PC-3 (cell line): Measurements from ENCODE around the gene LRPPRC. TPM values are rescaled to one million over a fixed set of nuclear protein-coding genes. Genes with fewer than 3 reads are reported as not detected.

ENCODE experiments used
- ATAC-seq: fragments of 200-7000 bp; cut with Tn5 transposase; 2 replicates; pipeline ENCODE4 v1.9.1; 2020; ENCODE audit warnings: mild to moderate bottlenecking, moderate library complexity
- BruUV-seq: library from RNA; stranded (reverse); fragments of 400-500 nt; replicated peaks from 2 replicates; lab custom pipeline; 2021; lab: Mats Ljungman, UMichigan
- CTCF ChIA-PET: fragments of 300-600 bp; sonication (Branson Sonifier 250); formaldehyde crosslinking; loops from one replicate; lab custom pipeline; 2022; ENCODE audit warnings: antibody characterized with exemption; lab: Charles Lee
- POLR2A ChIA-PET: fragments of 300-600 bp; sonication (Branson Sonifier 250); formaldehyde crosslinking; loops from one replicate; lab custom pipeline; 2022; ENCODE audit warnings: antibody characterized with exemption; ENCODE audit not compliant: unreplicated experiment; lab: Charles Lee
- DNase-seq: peaks from one replicate; pipeline ENCODE4 v3.0.0-alpha.2; 2015
- H2AFZ ChIP-seq: fragments of 300-600 bp; sonication (generic); 2 replicates; pipeline ENCODE4 v1.6.0; 2016; ENCODE audit warnings: antibody characterized with exemption, low read length
- H3F3A ChIP-seq: fragments of 300-600 bp; sonication (generic); one replicate; pipeline ENCODE4 v1.6.0; 2017; ENCODE audit warnings: antibody characterized with exemption, low read length, control low read depth, mild to moderate bottlenecking; ENCODE audit not compliant: unreplicated experiment
- H3K27ac ChIP-seq: fragments of 300-600 bp; sonication (generic); 2 replicates; pipeline ENCODE4 v1.5.1; 2016; ENCODE audit warnings: mild to moderate bottlenecking, low read length
- H3K27me3 ChIP-seq: fragments of 300-600 bp; sonication (generic); 2 replicates; pipeline ENCODE4 v1.6.1; 2016; ENCODE audit warnings: low read length, mixed read lengths
- H3K36me3 ChIP-seq: fragments of 300-600 bp; sonication (generic); 2 replicates; pipeline ENCODE4 v1.6.1; 2016; ENCODE audit warnings: low read depth, mixed run types, low read length, mixed read lengths
- H3K4me1 ChIP-seq: fragments of 300-600 bp; sonication (generic); 2 replicates; pipeline ENCODE4 v1.5.1; 2016; ENCODE audit warnings: low read length; ENCODE audit not compliant: insufficient read depth
- H3K4me2 ChIP-seq: fragments of 300-600 bp; sonication (generic); 2 replicates; pipeline ENCODE4 v1.6.0; 2016; ENCODE audit warnings: low read length
- H3K4me3 ChIP-seq: fragments of 300-600 bp; sonication (generic); 2 replicates; pipeline ENCODE4 v1.5.1; 2016; ENCODE audit warnings: mild to moderate bottlenecking, low read length, mixed read lengths
- H3K79me2 ChIP-seq: fragments of 300-600 bp; sonication (generic); 2 replicates; pipeline ENCODE4 v1.6.1; 2017; ENCODE audit warnings: low read length, mixed read lengths
- H3K9ac ChIP-seq: fragments of 300-600 bp; sonication (generic); 2 replicates; pipeline ENCODE4 v1.6.0; 2016; ENCODE audit warnings: mild to moderate bottlenecking, low read length
- H3K9me2 ChIP-seq: fragments of 300-600 bp; sonication (generic); replicated peaks from 2 replicates; pipeline ENCODE4 v1.6.1; 2016; ENCODE audit warnings: mixed run types, low read length, mixed read lengths
- H3K9me3 ChIP-seq: fragments of 300-600 bp; sonication (generic); 2 replicates; pipeline ENCODE4 v1.6.1; 2016; ENCODE audit warnings: low read length, mixed read lengths
- H4K20me1 ChIP-seq: fragments of 300-600 bp; sonication (generic); 2 replicates; pipeline ENCODE4 v1.6.1; 2016; ENCODE audit warnings: low read length, mixed read lengths
- EZH2 ChIP-seq: fragments of 300-600 bp; sonication (generic); IDR thresholded peaks from one replicate; pipeline ENCODE4 v1.6.1; 2017; ENCODE audit warnings: antibody characterized with exemption, mild to moderate bottlenecking, low read length; ENCODE audit not compliant: unreplicated experiment
- EZH2phosphoT487 ChIP-seq: fragments of 300-600 bp; sonication (generic); IDR thresholded peaks from 2 replicates; pipeline ENCODE4 v1.6.1; 2018; ENCODE audit warnings: mild to moderate bottlenecking, antibody characterized with exemption, low read length, borderline replicate concordance
- intact Hi-C: fragments of 100-400 bp; cut with micrococcal nuclease; formaldehyde crosslinking; loops from 2 replicates; pipeline ENCODE4 v1.9.0; 2023
- total RNA-seq: library from RNA; depleted of rRNA; stranded (reverse); fragments of >200 nt; gene quantifications from 2 replicates; pipeline ENCODE4 v1.2.3, GENCODE V29; 2014
- TF ChIP-seq, protein P1 (sequence below): fragments of 300-600 bp; sonication (generic); conservative IDR thresholded peaks from 2 replicates; pipeline ENCODE4 v1.5.1; 2017; ENCODE audit warnings: antibody characterized with exemption, low read depth, mild to moderate bottlenecking, low read length

LRPPRC gene
- total RNA-seq, 1 experiment from 2014 or later: 94.8 TPM

DNA sequence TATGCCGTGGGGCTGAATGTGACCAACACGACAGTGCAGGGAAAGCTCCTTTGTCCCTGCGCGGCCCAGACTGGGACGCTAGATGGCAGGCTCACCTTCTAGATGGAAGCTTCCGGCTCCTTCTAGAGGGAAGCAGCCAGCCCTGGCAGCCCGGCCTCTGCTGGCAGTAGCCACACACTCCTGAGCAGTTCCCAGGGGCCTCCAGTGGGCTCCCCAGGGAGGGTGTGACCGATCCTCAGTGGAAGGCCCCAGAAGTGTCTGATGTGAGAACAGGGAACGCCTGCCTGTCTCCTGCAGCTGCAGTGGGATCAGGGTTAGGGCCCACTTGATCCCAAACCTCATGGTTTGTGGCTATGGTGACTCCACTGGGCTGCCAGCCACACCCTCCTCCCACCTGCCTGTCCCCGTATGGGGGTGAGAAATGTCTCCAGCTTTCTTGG is 48.5 kb upstream of the LRPPRC start:
- Histone ChIP-seq H3K27ac (no peak overlapping the region), H3K4me2 (no peak overlapping the region), H2AFZ (peak overlapping the region; percentile 22), H3F3A (no peaks in the 10 kb centered on the region), H3K27me3 (0 out of 2 replicates have a peak, but pooled peaks cover 5% of the 10 kb centered on the region), H3K4me1 (no peaks in the 10 kb centered on the region), H3K36me3 (no peaks in the 10 kb centered on the region), H3K79me2 (no peaks in the 10 kb centered on the region), H3K9me3 (no peaks in the 10 kb centered on the region), H3K9me2 (no peaks in the 10 kb centered on the region), H3K4me3 (no peak overlapping the region), H3K9ac (no peak overlapping the region), H4K20me1 (no peaks in the 10 kb centered on the region)
- DNase-seq (peak; percentile 66), ATAC-seq (peak; percentile 95)
- TF ChIP-seq, protein P1, sequence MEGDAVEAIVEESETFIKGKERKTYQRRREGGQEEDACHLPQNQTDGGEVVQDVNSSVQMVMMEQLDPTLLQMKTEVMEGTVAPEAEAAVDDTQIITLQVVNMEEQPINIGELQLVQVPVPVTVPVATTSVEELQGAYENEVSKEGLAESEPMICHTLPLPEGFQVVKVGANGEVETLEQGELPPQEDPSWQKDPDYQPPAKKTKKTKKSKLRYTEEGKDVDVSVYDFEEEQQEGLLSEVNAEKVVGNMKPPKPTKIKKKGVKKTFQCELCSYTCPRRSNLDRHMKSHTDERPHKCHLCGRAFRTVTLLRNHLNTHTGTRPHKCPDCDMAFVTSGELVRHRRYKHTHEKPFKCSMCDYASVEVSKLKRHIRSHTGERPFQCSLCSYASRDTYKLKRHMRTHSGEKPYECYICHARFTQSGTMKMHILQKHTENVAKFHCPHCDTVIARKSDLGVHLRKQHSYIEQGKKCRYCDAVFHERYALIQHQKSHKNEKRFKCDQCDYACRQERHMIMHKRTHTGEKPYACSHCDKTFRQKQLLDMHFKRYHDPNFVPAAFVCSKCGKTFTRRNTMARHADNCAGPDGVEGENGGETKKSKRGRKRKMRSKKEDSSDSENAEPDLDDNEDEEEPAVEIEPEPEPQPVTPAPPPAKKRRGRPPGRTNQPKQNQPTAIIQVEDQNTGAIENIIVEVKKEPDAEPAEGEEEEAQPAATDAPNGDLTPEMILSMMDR: peak; percentile 52
- no peak for TF ChIP-seq EZH2phosphoT487
- POLR2A ChIA-PET: no interaction called here
- intact Hi-C loops: loop anchor here (1.0 kb wide), 1 partner anchor 247 kb away; no protein-coding TSS in a partner anchor
- CTCF ChIA-PET: no interaction called here
- BruUV-seq: no TSS peak

DNA sequence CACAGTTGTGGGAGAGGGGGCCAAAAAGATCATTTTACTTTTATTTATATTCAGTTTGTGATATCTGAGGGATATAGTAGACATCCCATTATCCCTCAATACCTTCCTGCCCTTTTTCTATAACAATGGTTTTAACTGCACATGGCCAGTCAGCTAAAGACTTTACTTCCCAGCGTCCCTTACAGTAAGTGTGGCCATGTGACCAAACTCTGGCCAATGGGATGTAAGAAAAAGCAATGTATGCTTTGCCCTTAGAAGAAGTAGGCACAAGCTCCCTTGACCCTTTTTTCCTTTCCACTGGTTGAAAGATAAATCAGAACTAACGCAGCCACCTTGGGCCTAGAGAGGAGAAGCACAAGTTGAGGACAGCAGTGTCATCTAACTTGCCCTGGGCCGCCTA is 44.6 kb upstream of the LRPPRC start:
- Histone ChIP-seq H3F3A (no peaks in the 10 kb centered on the region), H3K4me3 (no peak overlapping the region), H3K4me2 (no peak overlapping the region), H3K4me1 (no peaks in the 10 kb centered on the region), H4K20me1 (no peaks in the 10 kb centered on the region), H3K27ac (no peak overlapping the region), H3K9ac (no peak overlapping the region), H3K9me3 (no peaks in the 10 kb centered on the region), H2AFZ (no peak overlapping the region), H3K36me3 (no peaks in the 10 kb centered on the region), H3K79me2 (no peaks in the 10 kb centered on the region), H3K27me3 (no peaks in the 10 kb centered on the region), H3K9me2 (no peaks in the 10 kb centered on the region)
- DNase-seq: no peak
- TF ChIP-seq EZH2phosphoT487 (no peak), EZH2 (no peak)
- ATAC-seq: no peak
- POLR2A ChIA-PET: no interaction called here
- CTCF ChIA-PET: no interaction called here
- intact Hi-C loops: no loop called here
- no TSS peak for BruUV-seq

DNA sequence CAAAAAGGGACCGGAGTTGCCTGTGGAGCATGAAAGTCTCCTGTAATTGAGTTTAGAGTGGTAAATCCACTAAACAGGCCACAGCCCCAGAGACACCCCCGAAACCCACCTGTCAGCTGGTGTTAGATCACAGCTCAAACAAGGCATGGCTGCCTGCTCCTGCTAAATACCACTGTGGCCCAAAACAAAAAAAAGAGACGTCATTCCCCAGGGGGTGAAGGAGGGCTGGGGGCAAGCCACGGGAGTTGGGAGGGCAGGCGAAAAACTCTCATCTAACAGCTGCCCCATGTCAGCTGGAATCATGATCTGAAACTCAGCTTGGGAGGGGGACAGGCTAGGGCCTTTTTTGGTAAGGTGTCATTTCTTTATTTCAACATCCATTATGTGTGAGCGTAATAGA is 42.5 kb upstream of the LRPPRC start:
- intact Hi-C loops: no loop called here
- H3F3A ChIP-seq: no peaks in the 10 kb centered on the region
- no peaks in the 10 kb centered on the region for H4K20me1 ChIP-seq
- H3K36me3 ChIP-seq: no peaks in the 10 kb centered on the region
- H3K79me2 ChIP-seq: no peaks in the 10 kb centered on the region
- ChIA-PET CTCF (interaction anchor here (0.8 kb wide), 1 partner anchor 515 kb away, joined by 5 read pairs; no protein-coding TSS in a partner anchor), POLR2A (no interaction called here)
- ATAC-seq (no peak), DNase-seq (no peak)
- no peak overlapping the region for H3K27ac ChIP-seq
- H3K4me3 ChIP-seq: no peak overlapping the region
- H3K9me3 ChIP-seq: no peaks in the 10 kb centered on the region
- no peak overlapping the region for H3K9ac ChIP-seq
- no peak overlapping the region for H3K4me2 ChIP-seq
- no peaks in the 10 kb centered on the region for H3K4me1 ChIP-seq
- no peaks in the 10 kb centered on the region for H3K9me2 ChIP-seq
- no TSS peak for BruUV-seq
- no peak overlapping the region for H2AFZ ChIP-seq
- H3K27me3 ChIP-seq: peaks cover 9% of the 10 kb centered on the region; the same call in 1 of the 2 replicates
- no peak for TF ChIP-seq EZH2

DNA sequence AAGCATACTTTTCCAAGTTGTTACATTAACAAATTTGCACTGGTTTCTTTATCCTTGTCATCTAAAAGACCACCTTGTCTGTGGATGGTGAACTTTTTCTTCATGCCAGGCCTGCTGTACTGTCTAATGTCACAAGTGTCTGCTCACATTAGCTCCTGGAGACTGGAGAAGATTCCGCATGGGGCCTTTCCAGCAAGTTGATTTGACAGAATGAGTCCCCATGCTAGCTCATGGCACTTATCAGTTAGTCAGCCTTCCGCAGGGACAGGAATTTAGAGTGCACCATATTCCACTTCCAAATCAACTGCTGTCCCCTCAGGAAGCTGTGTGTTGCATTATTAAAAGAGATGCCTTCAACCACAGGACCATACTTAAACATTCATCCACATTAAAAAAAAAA is 41.4 kb upstream of the LRPPRC start:
- Histone ChIP-seq H3K27ac (no peak overlapping the region), H3K9ac (no peak overlapping the region), H3K4me1 (no peaks in the 10 kb centered on the region), H3F3A (no peaks in the 10 kb centered on the region), H3K9me2 (no peaks in the 10 kb centered on the region), H3K79me2 (no peaks in the 10 kb centered on the region), H3K27me3 (peaks cover 19% of the 10 kb centered on the region; the same call in 1 of the 2 replicates), H4K20me1 (no peaks in the 10 kb centered on the region), H3K4me2 (no peak overlapping the region), H3K4me3 (no peak overlapping the region), H3K36me3 (no peaks in the 10 kb centered on the region), H3K9me3 (no peaks in the 10 kb centered on the region), H2AFZ (no peak overlapping the region)
- no TSS peak for BruUV-seq
- intact Hi-C loops: no loop called here
- ATAC-seq (no peak), DNase-seq (no peak)
- POLR2A ChIA-PET: no interaction called here
- CTCF ChIA-PET: interaction anchor here (0.6 kb wide), 1 partner anchor 16 kb away, joined by 3 read pairs; no protein-coding TSS in a partner anchor
- TF ChIP-seq, protein P1: no peak
- TF ChIP-seq EZH2phosphoT487 (no peak), EZH2 (no peak)
